ENCODE measurements around the gene PRKN. TPM values are rescaled to one million over a fixed set of nuclear protein-coding genes. Genes with fewer than 3 reads are reported as not detected.

The PRKN gene
- total RNA-seq, 1 experiment from 2014 or later: 2.0 TPM

- Histone ChIP-seq H3T11ph (ENCODE audit: low read length) (no peak overlapping the region), H3K27me3 (ENCODE audit: insufficient read depth, low read length) (no peaks in the 10 kb centered on the region), H3K9ac (ENCODE audit: extremely low read depth, insufficient read length, low read length) (no peak overlapping the region), H3K9me3 (ENCODE audit: control insufficient read depth, low read depth, low read length) (no peaks in the 10 kb centered on the region), H3K79me1 (ENCODE audit: insufficient read depth, low read depth, low read length, poor library complexity, severe bottlenecking) (no peaks in the 10 kb centered on the region), H4K20me1 (ENCODE audit: control insufficient read depth, insufficient read depth, insufficient read length) (no peaks in the 10 kb centered on the region), H2BK15ac (ENCODE audit: low read depth, low read length) (no peak overlapping the region), H3K4me2 (ENCODE audit: insufficient read depth, insufficient read length, low read length) (no peak overlapping the region), H2BK120ac (ENCODE audit: low read depth, low read length, poor library complexity, severe bottlenecking) (no peak overlapping the region), H3K18ac (ENCODE audit: insufficient read length, low read depth, low read length) (no peak overlapping the region), H4K5ac (ENCODE audit: insufficient read length, low read depth, low read length) (no peak overlapping the region), H4K91ac (ENCODE audit: insufficient read length, low read depth, low read length) (no peak overlapping the region), H3K79me2 (ENCODE audit: insufficient read depth, low read length) (no peaks in the 10 kb centered on the region), H3K23me2 (ENCODE audit: insufficient read length, low read depth, low read length, poor library complexity, severe bottlenecking) (no peaks in the 10 kb centered on the region), H2AK5ac (ENCODE audit: insufficient read length, low read length) (no peak overlapping the region), H3K14ac (ENCODE audit: insufficient read depth, low read length) (no peak overlapping the region), H3K23ac (ENCODE audit: insufficient read length, low read depth, low read length) (no peak overlapping the region), H2BK5ac (ENCODE audit: insufficient read length, low read length) (no peak overlapping the region), H3K56ac (ENCODE audit: insufficient read length, low read depth, low read length) (no peak overlapping the region), H2BK12ac (ENCODE audit: insufficient read length, low read depth, low read length) (no peak overlapping the region), H3K27ac (ENCODE audit: insufficient read length, low read depth, low read length) (no peak overlapping the region), H2BK20ac (ENCODE audit: low read depth, low read length, poor library complexity, severe bottlenecking) (no peak overlapping the region), H4K8ac (replicated peaks; ENCODE audit: insufficient read length, low read depth, low read length) (no peak overlapping the region), H3K4me1 (ENCODE audit: insufficient read depth, low read length) (no peaks in the 10 kb centered on the region), H2AFZ (ENCODE audit: low read length) (no peak overlapping the region), H3K4ac (ENCODE audit: low read depth, low read length) (no peak overlapping the region)
- Mint-ChIP-seq H3K4me1 (peaks cover 3 to 8% of the 10 kb centered on the region in 2 experiments; a peak in 3 of 4 replicates), H3K27me3 (ENCODE audit: low read depth) (peaks cover 3% of the 10 kb centered on the region; the same call in 1 of the 2 replicates), H3K36me3 (ENCODE audit: insufficient read depth in 1 of 3, low read depth in 3 of 3) (no peaks in the 10 kb centered on the region), H3K4me3 (no peak overlapping the region), H3K9me3 (no peaks in the 10 kb centered on the region), H3K27ac (no peak overlapping the region)
- no CpG with 5 or more reads among the region's 12 CpGs for WGBS (ENCODE audit: extremely low coverage, insufficient read length, low lambda C conversion rate)
- no peak for DNase-seq
- TF ChIP-seq CTCF (conservative IDR thresholded peaks at IDR 0.05): no peak
Measured at GRCh38 chr6:161378115-161378514, 1349.5 kb downstream of the PRKN start.
